Measurements from ENCODE around the gene IDH2.
A peak's percentile ranks its signal among the peaks of the same experiment; 100 is the strongest.
"Not testable (repeated sequence)": the region's sequence is repeated elsewhere in the genome, so short reads cannot be mapped to it uniquely, and the experiment has no call there.

Gene IDH2

GRCh38 chr15:90113166-90113565 is 10.9 kb upstream of the IDH2 start:
- no peak for DNase-seq

DNA sequence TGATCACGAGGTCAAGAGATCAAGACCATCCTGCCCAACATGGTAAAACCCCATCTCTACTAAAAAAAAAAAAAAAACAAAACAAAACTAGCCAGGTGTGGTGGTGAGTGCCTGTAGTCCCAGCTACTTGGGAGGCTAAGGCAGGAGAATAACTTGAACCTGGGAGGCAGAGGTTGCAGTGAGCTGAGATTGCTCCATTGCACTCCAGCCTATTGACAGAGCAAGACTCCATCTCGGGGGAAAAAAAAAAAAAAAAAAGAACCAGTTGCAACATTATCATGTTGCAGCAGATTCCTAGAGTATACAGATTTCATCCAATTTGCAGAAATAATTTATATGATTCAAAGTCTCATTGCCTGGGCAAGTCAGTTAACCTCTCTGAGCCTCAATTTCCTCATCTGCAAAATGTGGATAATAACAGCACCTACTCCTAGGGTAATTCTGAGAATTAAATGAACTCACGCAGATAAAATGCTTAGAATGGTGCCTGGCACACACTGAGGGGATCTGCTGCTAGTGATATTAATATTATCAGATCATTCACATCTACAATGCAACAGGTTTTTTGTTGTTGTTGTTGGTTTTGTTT is 7.0 kb upstream of the IDH2 start:
- DNase-seq: not testable (repeated sequence)

DNA sequence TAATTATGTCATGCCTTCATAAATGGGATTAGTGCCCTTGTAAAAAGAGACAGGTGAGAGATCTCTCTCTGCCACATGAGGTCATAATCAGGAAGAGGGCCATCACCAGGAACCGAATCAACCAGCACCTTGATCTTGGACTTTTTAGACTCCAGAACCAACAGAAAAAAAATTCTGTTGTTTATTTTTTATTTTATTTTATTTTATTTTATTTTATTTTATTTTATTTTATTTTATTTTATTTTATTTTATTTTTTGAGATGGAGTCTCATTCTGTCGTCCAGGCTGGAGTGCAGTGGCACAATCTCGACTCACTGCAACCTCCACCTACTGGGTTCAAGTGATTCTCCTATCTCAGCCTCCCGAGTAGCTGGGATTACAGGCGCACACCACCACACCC is 5.8 kb upstream of the IDH2 start:
- not testable (repeated sequence) for DNase-seq

GRCh38 chr15:90106522-90107117 is 4.4 kb upstream of the IDH2 start:
- no peak for DNase-seq

GRCh38 chr15:90105521-90105920 is 3.3 kb upstream of the IDH2 start:
- DNase-seq: no peak

GRCh38 chr15:90104551-90104950 is 2.3 kb upstream of the IDH2 start:
- DNase-seq: no peak

- DNase-seq: peak; percentile 73
These were observed 1.5 kb upstream of the IDH2 start for GRCh38 chr15:90103701-90104329.

DNA sequence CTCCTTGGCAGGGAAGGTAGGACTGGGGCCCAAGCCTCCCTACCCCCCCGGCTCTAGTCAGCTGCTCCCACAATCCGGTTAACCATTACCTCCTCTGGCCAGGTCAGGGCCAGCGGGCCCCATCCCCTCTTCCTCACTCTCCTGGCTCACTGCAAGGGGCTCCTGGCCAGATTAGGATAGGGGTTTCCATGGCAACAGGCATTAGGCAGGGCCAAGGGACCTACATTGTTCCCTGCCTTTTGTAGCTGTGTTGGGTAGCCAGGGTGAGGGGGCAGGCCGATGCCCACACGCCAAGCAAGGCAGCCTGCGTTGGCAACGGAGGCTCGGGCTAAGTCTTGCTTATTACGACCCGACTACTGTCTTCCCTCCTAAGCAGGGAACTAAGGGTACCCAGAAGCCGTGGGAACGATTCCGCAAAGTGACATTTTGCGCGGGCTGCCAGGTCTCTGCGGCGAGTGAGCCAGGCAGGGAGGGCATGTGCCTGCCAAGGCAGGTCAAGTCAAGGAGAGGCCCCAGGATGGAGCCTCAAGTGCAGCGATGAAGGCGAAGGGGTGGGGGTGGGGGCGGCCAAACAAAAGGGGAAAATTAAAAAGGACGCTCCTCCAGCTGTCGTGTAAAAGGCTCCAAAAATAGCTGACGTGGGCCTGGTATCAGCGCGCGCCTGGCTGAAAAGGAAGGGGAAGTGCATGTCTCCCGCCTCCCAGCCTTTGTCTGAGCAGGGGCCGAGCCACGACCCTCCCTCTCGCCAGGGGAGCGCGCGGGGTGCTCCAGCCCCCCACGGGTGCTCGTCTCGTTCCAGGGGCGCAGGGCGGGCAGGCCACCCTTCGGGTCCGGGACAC is 919 bp downstream of the IDH2 start:
- DNase-seq: no peak

DNA sequence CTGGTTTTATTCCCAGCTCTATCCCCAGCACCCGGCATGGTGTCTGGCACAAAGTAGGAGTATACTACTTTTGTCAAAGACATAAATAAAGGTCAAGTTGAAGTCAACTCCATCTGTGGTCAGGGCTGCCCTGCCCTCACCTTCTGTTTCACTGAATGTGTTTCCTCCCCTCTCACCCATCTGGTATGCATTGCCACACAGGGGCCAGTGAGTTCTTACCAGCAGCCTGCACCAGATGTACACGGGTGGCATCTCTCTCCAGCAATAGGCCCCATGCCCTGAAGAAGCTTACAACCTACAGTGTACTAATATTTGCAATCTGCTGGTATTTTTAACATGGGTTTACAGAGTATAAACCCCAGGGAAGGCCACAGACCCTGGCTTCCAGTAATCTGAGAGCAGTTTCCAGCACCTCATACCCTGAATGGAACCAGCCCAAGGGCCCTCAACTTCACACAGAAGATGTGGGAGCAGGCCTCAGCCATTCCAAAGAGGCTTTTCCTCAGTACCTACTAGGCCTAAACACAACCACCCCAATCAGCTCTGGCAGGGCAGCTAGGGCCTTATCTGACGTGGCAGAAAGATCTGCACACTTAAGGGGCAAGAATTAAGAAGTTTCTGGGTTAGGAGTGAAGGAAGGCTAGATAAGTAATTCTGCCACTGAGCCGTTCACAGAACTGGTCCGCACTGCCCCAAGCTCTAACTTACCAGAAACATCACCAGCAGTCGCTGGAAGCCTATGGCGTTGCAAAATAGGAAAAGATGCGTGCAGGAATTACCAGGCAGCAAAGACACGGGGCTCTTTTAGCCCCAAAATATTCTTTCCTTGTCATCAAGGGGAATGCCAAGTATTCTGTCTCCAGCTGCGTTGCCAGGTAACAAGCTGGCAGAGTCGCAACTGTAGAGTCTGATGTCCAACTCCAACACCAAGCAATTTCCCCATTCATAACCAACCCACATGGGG is 2.1 kb downstream of the IDH2 start:
- no peak for DNase-seq

DNA sequence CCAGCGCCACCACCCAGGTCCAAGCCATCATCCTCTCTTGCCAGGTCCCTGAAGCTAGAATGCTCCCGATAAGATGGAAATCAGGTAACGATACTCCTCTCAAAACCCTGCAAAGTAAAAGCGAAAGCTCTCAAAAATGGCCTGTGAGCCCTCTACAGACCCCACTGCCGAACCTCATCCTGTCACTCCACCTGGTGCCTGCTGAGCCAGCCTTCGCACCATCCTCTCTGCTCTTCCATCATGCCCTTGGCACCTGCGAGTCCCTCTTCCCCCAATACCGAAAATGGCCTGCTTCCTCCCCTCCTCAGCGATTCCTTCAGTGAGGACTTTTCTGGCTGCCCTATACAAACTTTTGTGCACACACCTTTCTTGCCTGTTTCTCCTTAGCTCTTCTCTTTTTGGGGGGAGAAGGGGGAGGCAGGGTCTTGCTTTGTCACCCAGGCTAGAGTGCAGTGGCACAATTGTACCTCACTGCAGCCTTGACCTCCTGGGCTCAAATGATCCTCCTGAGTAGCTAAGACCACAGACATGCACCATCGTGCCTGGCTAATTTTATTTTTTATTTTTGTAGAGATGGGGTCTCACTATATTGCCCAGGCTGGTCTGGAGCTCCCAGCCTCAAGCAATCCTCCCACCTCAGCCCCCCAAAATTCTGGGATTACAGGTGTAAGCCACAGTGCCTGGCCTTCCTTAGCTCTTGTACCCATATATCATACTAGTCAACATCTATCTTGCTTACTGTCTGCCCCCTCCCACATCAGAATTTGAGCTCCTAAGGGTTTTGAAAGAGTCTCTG is 3.0 kb downstream of the IDH2 start:
- DNase-seq: no peak

DNA sequence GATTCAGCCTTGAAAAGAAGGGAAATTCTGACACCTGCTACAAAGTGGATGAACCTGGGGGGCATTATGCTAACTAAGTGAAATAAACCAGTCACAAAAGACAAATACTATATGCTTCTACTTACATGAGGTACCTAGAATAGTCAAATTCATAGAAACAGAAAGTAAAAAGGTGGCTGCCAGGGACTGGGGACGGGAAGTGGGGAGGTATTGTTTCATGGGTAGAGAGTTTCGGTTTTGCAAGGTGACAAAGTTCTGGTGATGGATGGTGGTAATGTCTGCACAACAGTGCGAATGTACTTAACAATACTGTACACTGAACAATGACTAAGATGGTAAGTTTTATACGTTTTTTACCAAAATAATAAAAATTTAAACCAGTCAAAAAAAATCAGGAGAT is 4.8 kb downstream of the IDH2 start:
- no peak for DNase-seq

DNA sequence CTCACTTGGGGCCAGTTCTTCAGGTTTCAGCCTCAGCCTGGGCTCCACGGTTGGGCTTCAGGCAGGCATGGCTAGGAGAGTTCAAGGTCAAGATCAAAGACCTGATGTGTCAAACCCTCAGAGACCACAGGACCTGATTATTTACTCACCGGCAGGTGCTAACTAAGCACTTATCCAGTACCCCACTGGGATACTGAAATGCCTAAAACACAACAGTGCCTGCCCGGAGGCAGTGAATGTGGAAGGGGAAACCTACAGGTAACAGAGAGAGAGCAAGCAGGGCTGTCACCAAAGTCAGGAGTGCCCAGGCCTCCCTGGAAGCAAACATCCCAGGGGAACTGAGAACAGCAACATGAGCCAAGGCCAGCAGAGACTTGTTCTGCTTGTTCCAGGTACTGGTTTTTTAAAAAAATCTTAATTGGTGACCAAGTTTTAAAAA is 6.7 kb downstream of the IDH2 start:
- peak; percentile 42 for DNase-seq

DNA sequence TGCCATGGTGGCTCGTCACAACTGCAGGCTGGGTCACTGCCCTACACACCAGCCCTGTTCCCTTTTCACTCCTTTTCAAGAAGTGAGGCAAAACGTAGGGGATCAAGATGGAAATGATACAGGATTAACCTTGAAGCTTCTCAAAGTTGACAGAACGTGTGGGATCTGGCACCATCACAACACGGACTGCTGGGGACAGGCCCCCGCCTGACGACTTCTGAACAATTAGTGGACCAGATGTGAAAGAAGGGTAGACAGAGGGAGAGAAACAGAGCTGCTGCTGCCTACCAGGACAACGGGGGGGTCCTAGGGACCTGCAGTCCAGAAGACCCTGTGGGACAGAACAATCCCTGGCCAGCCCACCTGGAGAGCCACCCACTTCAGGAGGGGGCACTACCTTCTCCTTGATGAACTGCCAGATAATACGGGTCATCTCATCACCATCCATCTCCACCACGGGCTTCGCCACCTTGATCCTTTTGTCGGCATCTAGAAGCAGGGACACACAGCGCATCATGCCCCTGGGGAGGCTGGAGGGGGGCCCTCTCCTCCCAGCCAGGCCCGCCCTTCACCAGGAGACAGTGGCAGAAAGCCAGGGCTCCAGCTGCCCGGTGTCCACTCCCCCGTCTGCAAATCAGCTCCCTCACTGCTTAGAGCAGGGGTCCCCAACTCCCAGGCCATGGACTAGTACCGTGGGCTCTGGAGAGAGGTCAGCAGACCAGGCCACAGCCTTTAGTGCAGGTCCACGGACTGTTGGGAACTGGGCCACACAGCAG is 10.9 kb downstream of the IDH2 start:
- no peak for DNase-seq

- DNase-seq: no peak
These were observed 11.9 kb downstream of the IDH2 start for GRCh38 chr15:90090226-90090848.

DNA sequence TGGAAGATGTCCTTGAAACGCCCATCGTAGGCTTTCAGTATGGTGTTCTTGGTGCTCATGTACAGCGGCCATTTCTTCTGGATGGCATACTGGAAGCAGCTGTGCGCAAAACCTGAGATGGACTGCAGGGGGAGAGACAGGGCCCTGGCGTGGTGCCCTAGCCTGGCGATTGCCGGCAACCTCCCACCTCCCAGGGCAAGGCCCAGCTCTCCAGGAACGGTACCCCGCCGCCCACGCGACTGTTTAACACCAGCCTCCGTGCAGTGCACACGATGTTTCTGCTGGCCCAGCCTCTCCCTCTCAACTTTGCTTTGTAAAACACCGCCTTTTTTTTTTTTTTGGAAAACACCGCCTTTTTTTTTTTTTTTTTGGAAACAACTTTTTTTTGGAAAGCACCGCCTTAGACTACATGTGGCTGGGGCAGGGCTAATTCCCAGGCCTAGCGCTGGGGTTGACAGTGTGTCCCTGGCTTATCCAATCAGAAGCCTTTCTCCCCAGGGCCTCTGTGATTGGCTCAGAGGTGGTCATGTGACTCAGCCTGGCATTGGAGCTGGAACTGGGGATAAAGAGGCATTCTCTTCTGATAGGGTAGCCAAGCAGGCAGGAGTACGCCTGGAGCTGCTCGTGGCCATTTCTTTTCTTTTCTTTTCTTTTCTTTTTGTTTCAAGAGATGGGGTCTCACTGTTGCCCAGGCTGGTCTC is 14.7 kb downstream of the IDH2 start:
- DNase-seq: no peak

GRCh38 chr15:90086868-90087268 is 15.4 kb downstream of the IDH2 start:
- DNase-seq: peak; percentile 11

DNA sequence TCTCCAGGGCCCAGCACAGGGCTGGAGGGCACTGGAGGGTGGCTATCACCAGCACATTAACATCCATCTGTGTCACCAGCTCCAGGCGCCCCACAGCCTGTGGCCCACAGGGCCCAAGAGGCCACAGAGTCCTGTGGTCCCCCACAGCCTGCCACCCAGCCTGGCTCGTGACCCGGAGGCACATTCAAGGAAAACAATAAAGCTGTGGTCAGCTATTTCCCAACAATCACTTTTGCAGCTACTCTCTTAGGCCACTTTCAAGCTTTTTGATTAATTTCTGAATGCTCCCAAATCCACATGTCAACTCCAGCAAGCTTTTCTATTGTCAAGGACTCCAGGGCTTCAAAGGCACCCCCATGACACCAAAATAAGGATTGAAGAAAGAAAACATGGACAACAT is 16.7 kb downstream of the IDH2 start:
- no peak for DNase-seq

- no peak for DNase-seq
These were observed 17.3 kb downstream of the IDH2 start for GRCh38 chr15:90084876-90085423.

GRCh38 chr15:90083954-90084607 is 18.2 kb downstream of the IDH2 start:
- no peak for DNase-seq

Data from NCI-H774 (cell line).